SU-DHL-6 (cell line): ENCODE measurements around the gene BCAS1.
A peak's percentile ranks its signal among the peaks of the same experiment; 100 is the strongest.

Experiments used
- H2AFZ ChIP-seq: fragments of 200-600 bp; sonication (generic); 2 replicates; pipeline ENCODE4 v1.6.1; 2014; ENCODE audit warnings: low read depth, mild to moderate bottlenecking, moderate library complexity, mixed read lengths, antibody characterized with exemption, low read length; ENCODE audit not compliant: severe bottlenecking
- H3F3A ChIP-seq: fragments of 200-600 bp; shearing (Covaris generic); 2 replicates; pipeline ENCODE4 v1.6.0; 2016; ENCODE audit warnings: antibody characterized with exemption, mild to moderate bottlenecking; ENCODE audit not compliant: insufficient read depth
- H3K27ac ChIP-seq: fragments of 200-600 bp; sonication (generic); 2 replicates; pipeline ENCODE4 v1.5.1; 2016; ENCODE audit warnings: low read depth, mild to moderate bottlenecking, low read length, moderate library complexity, mixed read lengths
- H3K27me3 ChIP-seq: fragments of 200-600 bp; sonication (generic), shearing (Covaris generic); 2 replicates; pipeline ENCODE4 v1.6.0; 2014; ENCODE audit warnings: mild to moderate bottlenecking, low read length
- H3K36me3 ChIP-seq: fragments of 200-600 bp; sonication (generic); 2 replicates; pipeline ENCODE4 v1.6.1; 2014; ENCODE audit warnings: mild to moderate bottlenecking, low read length, mixed read lengths
- H3K4me2 ChIP-seq: fragments of 300-600, 200-600 bp; shearing (Covaris generic), sonication (generic); 2 replicates; pipeline ENCODE4 v1.6.0; 2014; ENCODE audit warnings: low read length, low read depth, mild to moderate bottlenecking; ENCODE audit not compliant: poor library complexity, severe bottlenecking
- H3K4me3 ChIP-seq: fragments of 200-600 bp; sonication (generic); 2 replicates; pipeline ENCODE4 v1.5.1; 2014; ENCODE audit warnings: antibody characterized with exemption, low read length, mild to moderate bottlenecking, mixed read lengths; ENCODE audit not compliant: insufficient read depth, poor library complexity, severe bottlenecking
- H3K79me2 ChIP-seq: fragments of 200-600 bp; sonication (generic); 2 replicates; pipeline ENCODE4 v1.6.1; 2014; ENCODE audit warnings: mild to moderate bottlenecking, low read length, moderate library complexity; ENCODE audit not compliant: insufficient read depth
- H3K9ac ChIP-seq: fragments of 200-600 bp; sonication (generic); 2 replicates; pipeline ENCODE4 v1.7.0; 2014; ENCODE audit warnings: mild to moderate bottlenecking, low read length
- H3K9me2 ChIP-seq: fragments of 200-600 bp; sonication (generic); replicated peaks from 2 replicates; pipeline ENCODE4 v1.6.1; 2014; ENCODE audit warnings: low read length; ENCODE audit not compliant: insufficient read depth
- H3K9me3 ChIP-seq: fragments of 200-600 bp; sonication (generic); 2 replicates; pipeline ENCODE4 v1.6.1; 2014; ENCODE audit warnings: low read length, mixed read lengths; ENCODE audit not compliant: insufficient read depth
- H4K20me1 ChIP-seq: fragments of 200-600 bp; sonication (generic); 2 replicates; pipeline ENCODE4 v1.6.1; 2014; ENCODE audit warnings: low read depth, mild to moderate bottlenecking, antibody characterized with exemption, low read length, moderate library complexity, mixed read lengths
- CTCF ChIP-seq: fragments of 200-600 bp; sonication (generic); IDR thresholded peaks from one replicate; pipeline ENCODE4 v1.5.1; 2017; ENCODE audit warnings: antibody characterized with exemption, mild to moderate bottlenecking, low read length, moderate library complexity; ENCODE audit not compliant: insufficient read depth, poor library complexity, severe bottlenecking
- EZH2phosphoT487 ChIP-seq: fragments of 200-600 bp; sonication (generic), shearing (Covaris generic); conservative IDR thresholded peaks from 2 replicates; pipeline ENCODE4 v1.6.1; 2018; ENCODE audit warnings: mild to moderate bottlenecking, antibody characterized with exemption, low read length, moderate library complexity, mixed read lengths

The BCAS1 gene

GRCh38 chr20:53896647-53897046 lies 173.7 kb downstream of the BCAS1 start:
- Histone ChIP-seq H3K27ac (peak overlapping the region; percentile 97; the same call in 1 of the 2 replicates), H3K27me3 (no peaks in the 10 kb centered on the region), H3K36me3 (no peaks in the 10 kb centered on the region), H3F3A (peaks cover 77% of the 10 kb centered on the region), H2AFZ (no peak overlapping the region), H3K9me2 (no peaks in the 10 kb centered on the region), H4K20me1 (no peaks in the 10 kb centered on the region), H3K9me3 (no peaks in the 10 kb centered on the region), H3K4me3 (no peak overlapping the region), H3K4me2 (no peak overlapping the region), H3K9ac (no peak overlapping the region), H3K79me2 (no peaks in the 10 kb centered on the region)
- TF ChIP-seq CTCF (no peak), EZH2phosphoT487 (no peak)

- Histone ChIP-seq H3K9ac (no peak overlapping the region), H3K9me2 (no peaks in the 10 kb centered on the region), H3K4me2 (no peak overlapping the region), H3F3A (peaks cover 77% of the 10 kb centered on the region), H2AFZ (no peak overlapping the region), H3K79me2 (no peaks in the 10 kb centered on the region), H4K20me1 (no peaks in the 10 kb centered on the region), H3K27me3 (no peaks in the 10 kb centered on the region), H3K36me3 (no peaks in the 10 kb centered on the region), H3K4me3 (no peak overlapping the region), H3K27ac (peak overlapping the region; percentile 97; the same call in 1 of the 2 replicates), H3K9me3 (no peaks in the 10 kb centered on the region)
- TF ChIP-seq CTCF (no peak), EZH2phosphoT487 (no peak)
Measured at GRCh38 chr20:53896041-53896440, 174.4 kb downstream of the BCAS1 start.

- H3K9me3 ChIP-seq: no peaks in the 10 kb centered on the region
- H3K4me2 ChIP-seq: peak overlapping the region; percentile 75
- TF ChIP-seq CTCF (no peak), EZH2phosphoT487 (no peak)
- H3K79me2 ChIP-seq: no peaks in the 10 kb centered on the region
- no peaks in the 10 kb centered on the region for H3K36me3 ChIP-seq
- H3K27ac ChIP-seq: peak overlapping the region; percentile 97
- peaks cover 72% of the 10 kb centered on the region for H3F3A ChIP-seq
- H3K9me2 ChIP-seq: no peaks in the 10 kb centered on the region
- no peaks in the 10 kb centered on the region for H3K27me3 ChIP-seq
- H3K9ac ChIP-seq: peak overlapping the region; percentile 56
- H2AFZ ChIP-seq: peak overlapping the region; percentile 53
- no peaks in the 10 kb centered on the region for H4K20me1 ChIP-seq
- no peak overlapping the region for H3K4me3 ChIP-seq
Measured at GRCh38 chr20:53895385-53895755, 175.0 kb downstream of the BCAS1 start.
